Muscle layer of duodenum (tissue), 2 donors: ENCODE data around the gene UBAC1.
"Not testable (repeated sequence)": the region's sequence is repeated elsewhere in the genome, so short reads cannot be mapped to it uniquely, and the experiment has no call there.

Experiments
- H3K27ac ChIP-seq: one replicate; pipeline ENCODE4 v1.7.0; 2013; ENCODE audit warnings: mild to moderate bottlenecking, low read length
- H3K27me3 ChIP-seq: one replicate; pipeline ENCODE4 v1.7.0; 2013; ENCODE audit warnings: low read depth, mild to moderate bottlenecking, control low read depth, low read length
- H3K36me3 ChIP-seq, 2 donors: one replicate each; pipeline ENCODE4 v1.7.0; 2013; ENCODE audit warnings: low read length in 2 of 2, control low read depth in 1 of 2, mild to moderate bottlenecking in 1 of 2; ENCODE audit not compliant: insufficient read depth in 2 of 2, control insufficient read depth in 1 of 2
- H3K4me1 ChIP-seq, 2 donors: one replicate each; pipeline ENCODE4 v1.7.0; 2013; ENCODE audit warnings: low read length in 2 of 2, mild to moderate bottlenecking in 2 of 2, control low read depth in 1 of 2, moderate library complexity in 1 of 2; ENCODE audit not compliant: insufficient read depth in 2 of 2, control insufficient read depth in 1 of 2
- H3K4me3 ChIP-seq, 2 donors: one replicate each; pipeline ENCODE4 v1.7.0; 2013; ENCODE audit warnings: low read length in 2 of 2, low read depth in 1 of 2, mild to moderate bottlenecking in 1 of 2
- H3K9me3 ChIP-seq, 2 donors: one replicate each; pipeline ENCODE4 v1.7.0; 2013; ENCODE audit warnings: low read length in 2 of 2, control low read depth in 1 of 2, mild to moderate bottlenecking in 1 of 2; ENCODE audit not compliant: control insufficient read depth in 1 of 2
- donor health status: healthy.

UBAC1 gene

GRCh38 chr9:135898634-135899407 is 62.4 kb downstream of the UBAC1 start:
- Histone ChIP-seq H3K27ac (no peak overlapping the region), H3K27me3 (no peaks in the 10 kb centered on the region), H3K4me3 (no peak overlapping the region), H3K36me3 (no peaks in the 10 kb centered on the region), H3K4me1 (no peaks in the 10 kb centered on the region), H3K9me3 (no peaks in the 10 kb centered on the region)

GRCh38 chr9:135896626-135897025 is 64.5 kb downstream of the UBAC1 start:
- Histone ChIP-seq H3K27me3 (no peaks in the 10 kb centered on the region), H3K4me1 (no peaks in the 10 kb centered on the region), H3K4me3 (no peak overlapping the region), H3K27ac (no peak overlapping the region), H3K9me3 (no peaks in the 10 kb centered on the region), H3K36me3 (no peaks in the 10 kb centered on the region)

- H3K4me3 ChIP-seq = no peak overlapping the region
- no peaks in the 10 kb centered on the region for H3K9me3 ChIP-seq
- H3K27me3 ChIP-seq = no peaks in the 10 kb centered on the region
- no peaks in the 10 kb centered on the region for H3K4me1 ChIP-seq
- no peak overlapping the region for H3K27ac ChIP-seq
- no peaks in the 10 kb centered on the region for H3K36me3 ChIP-seq
Observed at GRCh38 chr9:135896205-135896604, 65.0 kb downstream of the UBAC1 start.

- no peaks in the 10 kb centered on the region for H3K36me3 ChIP-seq
- no peaks in the 10 kb centered on the region for H3K9me3 ChIP-seq
- no peak overlapping the region for H3K27ac ChIP-seq
- no peak overlapping the region for H3K4me3 ChIP-seq
- H3K4me1 ChIP-seq = peaks cover 0 to 8% of the 10 kb centered on the region in 2 donors
- H3K27me3 ChIP-seq = no peaks in the 10 kb centered on the region
Observed at GRCh38 chr9:135895202-135895848, 65.8 kb downstream of the UBAC1 start.

GRCh38 chr9:135893104-135893503 is 68.1 kb downstream of the UBAC1 start:
- Histone ChIP-seq H3K27ac (no peak overlapping the region), H3K4me1 (peaks cover 0 to 28% of the 10 kb centered on the region in 2 donors)

GRCh38 chr9:135892327-135892726 is 68.8 kb downstream of the UBAC1 start:
- not testable (repeated sequence) for H3K4me3 ChIP-seq, H3K9me3 ChIP-seq, H3K27me3 ChIP-seq, H3K27ac ChIP-seq, H3K36me3 ChIP-seq
- H3K4me1 ChIP-seq = peaks cover 4 to 36% of the 10 kb centered on the region in 2 donors

More at GRCh38 chr9:135893104-135893503, 68.1 kb downstream of the UBAC1 start:
- H3K27me3 ChIP-seq = no peaks in the 10 kb centered on the region
- no peaks in the 10 kb centered on the region for H3K36me3 ChIP-seq
- H3K4me3 ChIP-seq = no peak overlapping the region
- H3K9me3 ChIP-seq = no peaks in the 10 kb centered on the region

GRCh38 chr9:135891027-135891631 is 70.0 kb downstream of the UBAC1 start:
- peaks cover 4 to 43% of the 10 kb centered on the region in 2 donors for H3K4me1 ChIP-seq

GRCh38 chr9:135890190-135891026 is 70.8 kb downstream of the UBAC1 start:
- Histone ChIP-seq H3K9me3 (no peaks in the 10 kb centered on the region), H3K27me3 (no peaks in the 10 kb centered on the region), H3K4me1 (peaks cover 4 to 43% of the 10 kb centered on the region in 2 donors), H3K27ac (no peak overlapping the region), H3K4me3 (no peak overlapping the region), H3K36me3 (no peaks in the 10 kb centered on the region)

More at GRCh38 chr9:135891027-135891631, 70.0 kb downstream of the UBAC1 start:
- Histone ChIP-seq H3K27ac (no peak overlapping the region), H3K9me3 (no peaks in the 10 kb centered on the region), H3K36me3 (no peaks in the 10 kb centered on the region), H3K27me3 (no peaks in the 10 kb centered on the region), H3K4me3 (no peak overlapping the region)

GRCh38 chr9:135889564-135890189 is 71.5 kb downstream of the UBAC1 start:
- Histone ChIP-seq H3K36me3 (no peaks in the 10 kb centered on the region), H3K4me3 (no peak overlapping the region), H3K27ac (no peak overlapping the region), H3K9me3 (no peaks in the 10 kb centered on the region), H3K27me3 (no peaks in the 10 kb centered on the region), H3K4me1 (peaks cover 4 to 43% of the 10 kb centered on the region in 2 donors)

- peaks cover 4 to 43% of the 10 kb centered on the region in 2 donors for H3K4me1 ChIP-seq
- H3K36me3 ChIP-seq = no peaks in the 10 kb centered on the region
- no peak overlapping the region for H3K27ac ChIP-seq
- H3K27me3 ChIP-seq = no peaks in the 10 kb centered on the region
- no peaks in the 10 kb centered on the region for H3K9me3 ChIP-seq
- no peak overlapping the region for H3K4me3 ChIP-seq
Observed at GRCh38 chr9:135888766-135889394, 72.3 kb downstream of the UBAC1 start.
